HG03135 (cell line): ENCODE measurements around the gene GLUL.
"Not testable (repeated sequence)": the region's sequence is repeated elsewhere in the genome, so short reads cannot be mapped to it uniquely, and the experiment has no call there.

Source experiments
- ATAC-seq: cut with Tn5 transposase; IDR thresholded peaks from one replicate; pipeline ENCODE4 v1.9.1; 2021; ENCODE audit warnings: mild to moderate bottlenecking, moderate library complexity; ENCODE audit not compliant: unreplicated experiment

The GLUL gene

GRCh38 chr1:182370532-182370931 is 21.1 kb downstream of the GLUL start:
- ATAC-seq = no peak

DNA sequence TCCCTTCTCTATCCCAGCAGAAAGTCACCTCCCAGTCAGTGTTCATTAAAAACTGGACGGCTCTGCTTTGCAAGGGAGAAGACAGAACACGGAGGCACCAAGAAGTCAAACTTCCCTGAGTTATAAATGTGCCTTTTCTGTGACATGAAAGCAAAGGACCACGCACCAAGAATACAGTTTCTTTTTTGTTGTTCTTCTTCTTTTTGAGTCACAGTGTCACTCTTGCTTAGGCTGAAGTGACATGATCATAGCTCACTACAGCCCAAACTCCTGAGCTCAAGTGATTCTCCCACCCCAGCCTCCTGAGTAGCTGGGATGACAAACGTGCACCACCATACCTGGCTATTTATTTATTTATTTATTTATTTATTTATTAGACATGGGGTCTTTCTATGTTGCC is 22.7 kb downstream of the GLUL start:
- no peak for ATAC-seq

- no peak for ATAC-seq
These were observed 23.2 kb downstream of the GLUL start for GRCh38 chr1:182368358-182368757.

DNA sequence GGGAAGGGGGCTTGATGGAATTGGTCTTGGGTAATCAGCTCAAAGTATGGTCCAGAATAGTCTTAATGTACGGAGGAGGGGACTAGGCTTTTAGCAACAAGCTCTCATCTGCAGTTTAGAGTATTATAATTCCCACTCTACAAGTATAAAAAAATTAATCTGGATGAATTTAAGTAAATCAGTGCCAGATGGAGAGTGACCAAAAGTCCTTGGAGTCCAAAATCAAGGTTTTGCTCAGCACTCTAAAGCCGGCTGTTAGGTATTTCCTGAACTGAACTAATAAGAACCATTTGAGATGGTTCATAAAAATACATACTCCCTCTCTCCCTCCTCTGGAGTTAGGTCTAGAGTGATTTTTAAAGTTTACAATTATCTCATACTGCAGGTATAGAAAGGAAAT is 23.7 kb downstream of the GLUL start:
- no peak for ATAC-seq

DNA sequence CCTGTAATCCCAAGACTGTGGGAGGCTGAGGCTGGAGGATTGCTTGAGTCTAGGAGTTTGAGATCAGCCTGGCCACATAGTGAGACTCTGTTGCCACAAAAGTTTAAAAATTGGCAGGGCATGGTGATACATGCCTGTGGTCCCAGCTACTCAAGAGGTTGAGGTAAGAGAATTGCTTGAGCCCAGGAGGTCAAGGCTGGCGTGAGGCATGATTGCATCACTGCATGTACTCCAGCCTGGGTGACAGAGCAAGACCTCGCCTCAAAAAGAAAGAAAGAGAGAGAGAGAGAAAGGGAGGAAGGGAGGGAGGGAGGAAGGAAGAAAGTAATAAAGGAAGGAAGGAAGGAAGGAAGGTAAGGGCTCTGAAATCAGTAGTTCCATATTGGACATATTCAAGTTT is 25.0 kb downstream of the GLUL start:
- ATAC-seq = no peak

DNA sequence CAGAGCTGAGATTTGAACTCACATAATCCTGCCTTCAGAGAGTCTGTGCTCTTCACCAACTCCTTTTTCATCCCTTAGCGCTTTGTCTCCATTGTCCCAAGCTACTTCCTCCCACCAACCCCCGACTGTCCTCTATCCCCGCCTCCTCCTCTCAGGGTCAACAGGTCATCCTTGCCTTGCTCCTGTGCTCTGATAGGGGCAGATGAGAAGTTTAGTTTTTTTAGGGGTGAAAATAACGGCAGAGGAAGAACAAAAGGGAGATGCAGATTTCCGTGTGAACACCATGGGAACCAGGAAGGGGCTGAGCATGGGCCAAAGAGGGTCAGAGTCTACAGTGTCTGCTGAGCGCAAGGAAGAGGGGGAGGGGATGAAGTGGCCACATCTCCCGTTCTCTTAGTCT is 31.9 kb downstream of the GLUL start:
- no peak for ATAC-seq

GRCh38 chr1:182357913-182358312 is 33.7 kb downstream of the GLUL start:
- no peak for ATAC-seq

GRCh38 chr1:182357171-182357570 is 34.4 kb downstream of the GLUL start:
- ATAC-seq = no peak

GRCh38 chr1:182355723-182356098 is 35.9 kb downstream of the GLUL start:
- no peak for ATAC-seq

DNA sequence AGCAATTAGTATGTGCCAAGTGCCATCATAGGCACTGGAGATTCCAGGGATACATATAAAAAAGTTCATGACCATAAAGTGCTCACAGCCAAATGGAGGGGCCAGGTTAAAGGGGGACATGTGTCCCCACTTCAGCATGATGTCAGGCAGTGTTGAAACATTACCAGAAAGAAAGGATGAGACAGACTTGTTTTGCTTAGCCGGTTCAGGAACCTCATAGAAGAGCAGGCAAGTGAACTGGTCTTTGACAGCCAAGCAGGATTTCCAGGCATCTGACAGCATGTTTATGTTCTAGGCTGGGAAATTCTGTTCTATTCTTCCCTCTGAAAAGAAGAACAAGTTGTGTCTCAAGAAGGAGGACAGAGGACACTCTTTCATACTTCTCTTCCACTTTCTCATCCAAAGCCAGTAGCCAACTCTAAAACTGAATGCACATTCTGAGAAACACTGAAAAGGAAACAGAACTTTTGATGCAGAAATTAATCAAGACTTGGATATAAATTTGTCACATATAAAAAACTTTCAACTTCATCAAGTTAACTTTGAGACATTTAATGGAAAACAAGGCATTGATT is 39.7 kb downstream of the GLUL start:
- no peak for ATAC-seq

- ATAC-seq = no peak
These were observed 40.8 kb downstream of the GLUL start for GRCh38 chr1:182350839-182351238.

- ATAC-seq = no peak
These were observed 42.4 kb downstream of the GLUL start for GRCh38 chr1:182348961-182349747.

GRCh38 chr1:182347019-182347418 is 44.6 kb downstream of the GLUL start:
- no peak for ATAC-seq

DNA sequence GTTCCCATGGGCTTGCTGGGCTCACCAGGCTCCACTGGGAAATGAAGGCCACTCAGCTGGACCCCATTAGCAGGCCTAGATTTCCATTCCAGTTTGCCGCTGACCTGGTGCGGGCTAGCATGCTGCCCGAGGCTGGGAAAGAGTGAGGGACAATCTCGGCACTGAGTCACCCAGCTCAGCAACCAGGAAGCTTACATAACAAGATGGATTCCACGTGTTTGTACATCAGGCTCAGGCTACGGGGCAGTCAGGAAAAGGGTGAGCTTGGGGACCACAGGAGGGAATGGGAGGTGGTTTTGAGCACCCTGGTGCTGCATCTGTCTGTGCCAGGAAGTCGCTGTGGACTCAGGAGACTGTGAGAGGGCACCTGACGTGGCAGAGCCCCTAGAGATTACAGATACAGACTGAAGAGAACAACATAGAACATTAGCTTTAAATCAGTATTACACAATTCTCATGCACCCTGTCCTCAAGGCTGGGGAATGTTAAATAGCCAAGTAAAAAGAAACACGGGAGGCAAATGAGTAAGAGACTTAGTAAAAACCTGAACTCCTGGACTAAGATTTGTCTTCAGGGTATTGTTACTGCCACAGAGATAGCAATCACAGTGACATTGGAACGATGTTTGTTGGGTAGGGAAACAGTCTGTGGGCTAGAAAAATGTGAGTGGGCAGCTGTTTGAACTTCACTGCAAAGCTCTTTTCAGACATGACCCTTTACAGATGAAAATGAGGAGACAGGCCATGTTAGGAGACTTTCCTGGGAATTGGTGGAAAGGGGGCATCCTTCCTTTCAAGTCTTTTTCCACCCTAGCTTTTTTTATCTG is 51.1 kb downstream of the GLUL start:
- no peak for ATAC-seq

GRCh38 chr1:182339684-182340083 is 51.9 kb downstream of the GLUL start:
- no peak for ATAC-seq

DNA sequence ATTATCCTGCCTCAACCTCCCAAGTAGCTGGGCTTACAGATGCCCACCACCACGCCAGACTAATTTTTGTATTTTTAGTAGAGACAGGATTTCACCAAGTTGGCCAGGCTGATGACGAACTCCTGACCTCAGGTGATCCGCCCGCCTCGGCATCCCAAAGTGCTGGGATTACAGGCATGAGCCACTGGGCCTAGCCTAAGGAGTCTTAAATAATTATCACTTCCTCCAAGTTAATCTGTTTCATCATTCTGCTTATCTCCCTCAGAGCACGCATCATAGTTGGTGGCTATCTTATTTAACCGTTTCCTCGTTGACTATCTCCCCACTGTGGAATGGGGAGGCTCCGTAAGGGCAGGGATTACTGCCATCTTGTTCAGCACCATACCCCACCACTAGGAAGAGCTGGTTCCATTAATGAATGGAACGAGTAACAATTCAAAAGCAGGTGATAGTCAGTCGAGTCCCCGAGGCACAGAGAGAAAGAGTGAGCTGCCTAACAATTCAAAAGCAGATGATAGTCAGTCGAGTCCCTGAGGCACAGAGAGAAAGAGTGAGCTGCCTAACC is 52.7 kb downstream of the GLUL start:
- ATAC-seq = no peak

GRCh38 chr1:182337736-182338571 is 53.6 kb downstream of the GLUL start:
- no peak for ATAC-seq

- ATAC-seq = no peak
These were observed 55.6 kb downstream of the GLUL start for GRCh38 chr1:182335771-182336566.

- ATAC-seq = not testable (repeated sequence)
These were observed 58.5 kb downstream of the GLUL start for GRCh38 chr1:182333071-182333571.
